PFSK-1 (cell line): Measurements from ENCODE around the gene GPN2.

ENCODE experiments used
- FOXP2 ChIP-seq: optimal IDR thresholded peaks from 2 replicates; pipeline ENCODE3; 2011; ENCODE audit warnings: borderline replicate concordance, control low read depth, inconsistent platforms; ENCODE audit not compliant: insufficient read depth; ENCODE audit errors: extremely low read length, extremely low read depth
- POLR2AphosphoS5 ChIP-seq: IDR thresholded peaks from 2 replicates; pipeline ENCODE4 v1.6.1; 2012; ENCODE audit warnings: low read depth, mild to moderate bottlenecking, control low read depth, low read length, moderate library complexity
- REST ChIP-seq, 2 experiments: IDR thresholded peaks; 2 replicates each; pipeline versions ENCODE4 v1.6.1 to v1.8.0; 2011 to 2012; ENCODE audit warnings: low read depth in 2 of 2, low read length in 2 of 2, control low read depth in 1 of 2, inconsistent platforms in 1 of 2, mild to moderate bottlenecking in 1 of 2, moderate library complexity in 1 of 2; ENCODE audit not compliant: insufficient read depth in 1 of 2
- SIN3A ChIP-seq: IDR thresholded peaks from 2 replicates; pipeline ENCODE4 v1.6.1; 2012; ENCODE audit warnings: mild to moderate bottlenecking, low read length, moderate library complexity, borderline replicate concordance; ENCODE audit not compliant: insufficient read depth
- TAF1 ChIP-seq: IDR thresholded peaks from 2 replicates; pipeline ENCODE4 v1.6.1; 2012; ENCODE audit warnings: low read length, control low read depth, borderline replicate concordance; ENCODE audit not compliant: insufficient read depth

The GPN2 gene

GRCh38 chr1:26921126-26921539 is 31.1 kb upstream of the GPN2 start:
- TF ChIP-seq FOXP2 = no peak
- TF ChIP-seq REST (IDR thresholded peaks at IDR 0.05; ENCODE audit: insufficient read depth in 1 of 2, low read depth in 2 of 2, low read length in 2 of 2) = no peak
- no peak for TF ChIP-seq POLR2AphosphoS5
- TF ChIP-seq SIN3A = no peak
- no peak for TF ChIP-seq TAF1

GRCh38 chr1:26915204-26915842 is 25.2 kb upstream of the GPN2 start:
- no peak for TF ChIP-seq REST (IDR thresholded peaks at IDR 0.05; ENCODE audit: insufficient read depth in 1 of 2, low read depth in 2 of 2, low read length in 2 of 2)
- TF ChIP-seq POLR2AphosphoS5 = no peak
- no peak for TF ChIP-seq TAF1
- no peak for TF ChIP-seq SIN3A
- TF ChIP-seq FOXP2 = no peak

- TF ChIP-seq REST (IDR thresholded peaks at IDR 0.05; ENCODE audit: insufficient read depth in 1 of 2, low read depth in 2 of 2, low read length in 2 of 2) (no peak), TAF1 (no peak), POLR2AphosphoS5 (no peak), SIN3A (no peak), FOXP2 (no peak)
Observed at GRCh38 chr1:26913754-26914619, 23.9 kb upstream of the GPN2 start, which contains the start of gene NR0B2. Gene NR0B2, minus strand, starts transcription at chr1:26913975. Its CDS starts 35 bp downstream, at chr1:26913940.

- no peak for TF ChIP-seq TAF1
- TF ChIP-seq SIN3A = no peak
- TF ChIP-seq POLR2AphosphoS5 = no peak
- TF ChIP-seq FOXP2 = no peak
- no peak for TF ChIP-seq REST (IDR thresholded peaks at IDR 0.05; ENCODE audit: insufficient read depth in 1 of 2, low read depth in 2 of 2, low read length in 2 of 2)
Observed at GRCh38 chr1:26913389-26913753, 23.3 kb upstream of the GPN2 start.
